ENCODE data around the gene SELENOO. TPM values are rescaled to one million over a fixed set of nuclear protein-coding genes. Genes with fewer than 3 reads are reported as not detected.
A peak's percentile ranks its signal among the peaks of the same experiment; 100 is the strongest.

The SELENOO gene
- total RNA-seq, 1 experiment from 2014 or later = 34.3 TPM

DNA sequence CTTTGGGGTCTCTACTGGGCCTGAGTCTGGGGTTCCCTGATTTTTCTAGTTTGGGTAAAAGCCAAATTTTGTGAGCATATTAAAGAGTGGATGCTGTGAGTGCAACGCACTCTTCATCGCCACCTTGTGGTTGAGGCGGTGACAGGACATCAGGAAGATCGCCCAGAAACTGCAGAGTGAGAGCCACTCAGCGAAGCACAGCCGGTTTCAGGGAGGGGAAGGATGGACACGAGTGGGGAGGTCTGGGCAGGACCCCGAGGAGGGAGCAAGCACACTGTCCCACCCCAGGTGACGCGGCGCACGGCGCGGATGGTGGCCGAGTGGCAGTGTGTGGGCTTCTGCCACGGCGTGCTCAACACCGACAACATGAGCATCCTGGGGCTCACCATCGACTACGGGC is 9.1 kb downstream of the SELENOO start:
- Histone ChIP-seq H3K36me3 (ENCODE audit: control insufficient read depth, insufficient read depth, low read length) (no peaks in the 10 kb centered on the region), H3K4me1 (ENCODE audit: control insufficient read depth, insufficient read depth, low read length) (no peaks in the 10 kb centered on the region), H3K27me3 (ENCODE audit: control insufficient read depth, insufficient read depth, low read length) (no peaks in the 10 kb centered on the region), H3K27ac (ENCODE audit: low read length) (no peak overlapping the region), H3K9me3 (ENCODE audit: control insufficient read depth, insufficient read depth, low read depth, low read length) (no peaks in the 10 kb centered on the region), H3K4me3 (ENCODE audit: low read depth in 2 of 2, low read length in 2 of 2) (no peak overlapping the region)
- peak; percentile 38 for DNase-seq (ENCODE audit: low read depth, low spot score)
- BruUV-seq (replicated peaks) = no TSS peak
- ATAC-seq = peak; percentile 74
- POLR2A ChIA-PET = no interaction called here
- in situ Hi-C loops (cut with HindIII; ENCODE audit: low pct_unique_long_range_greater_than_20kb, low sequenced_read_pairs) = no loop called here
- TF ChIP-seq TCF7L2 (IDR thresholded peaks at IDR 0.05; ENCODE audit: low read depth, low read length) (no peak), POLR2AphosphoS5 (IDR thresholded peaks at IDR 0.05; ENCODE audit: low read depth, low read length) (no peak)
- TF ChIP-seq, protein P1, sequence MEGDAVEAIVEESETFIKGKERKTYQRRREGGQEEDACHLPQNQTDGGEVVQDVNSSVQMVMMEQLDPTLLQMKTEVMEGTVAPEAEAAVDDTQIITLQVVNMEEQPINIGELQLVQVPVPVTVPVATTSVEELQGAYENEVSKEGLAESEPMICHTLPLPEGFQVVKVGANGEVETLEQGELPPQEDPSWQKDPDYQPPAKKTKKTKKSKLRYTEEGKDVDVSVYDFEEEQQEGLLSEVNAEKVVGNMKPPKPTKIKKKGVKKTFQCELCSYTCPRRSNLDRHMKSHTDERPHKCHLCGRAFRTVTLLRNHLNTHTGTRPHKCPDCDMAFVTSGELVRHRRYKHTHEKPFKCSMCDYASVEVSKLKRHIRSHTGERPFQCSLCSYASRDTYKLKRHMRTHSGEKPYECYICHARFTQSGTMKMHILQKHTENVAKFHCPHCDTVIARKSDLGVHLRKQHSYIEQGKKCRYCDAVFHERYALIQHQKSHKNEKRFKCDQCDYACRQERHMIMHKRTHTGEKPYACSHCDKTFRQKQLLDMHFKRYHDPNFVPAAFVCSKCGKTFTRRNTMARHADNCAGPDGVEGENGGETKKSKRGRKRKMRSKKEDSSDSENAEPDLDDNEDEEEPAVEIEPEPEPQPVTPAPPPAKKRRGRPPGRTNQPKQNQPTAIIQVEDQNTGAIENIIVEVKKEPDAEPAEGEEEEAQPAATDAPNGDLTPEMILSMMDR (IDR thresholded peaks at IDR 0.05) = peak; percentile 87
- CTCF ChIA-PET = no interaction called here
- intact Hi-C loops (cut with micrococcal nuclease; ENCODE audit: unreplicated experiment) = loop anchor here (1.0 kb wide), 1 partner anchor 61 kb away; no protein-coding TSS in a partner anchor

DNA sequence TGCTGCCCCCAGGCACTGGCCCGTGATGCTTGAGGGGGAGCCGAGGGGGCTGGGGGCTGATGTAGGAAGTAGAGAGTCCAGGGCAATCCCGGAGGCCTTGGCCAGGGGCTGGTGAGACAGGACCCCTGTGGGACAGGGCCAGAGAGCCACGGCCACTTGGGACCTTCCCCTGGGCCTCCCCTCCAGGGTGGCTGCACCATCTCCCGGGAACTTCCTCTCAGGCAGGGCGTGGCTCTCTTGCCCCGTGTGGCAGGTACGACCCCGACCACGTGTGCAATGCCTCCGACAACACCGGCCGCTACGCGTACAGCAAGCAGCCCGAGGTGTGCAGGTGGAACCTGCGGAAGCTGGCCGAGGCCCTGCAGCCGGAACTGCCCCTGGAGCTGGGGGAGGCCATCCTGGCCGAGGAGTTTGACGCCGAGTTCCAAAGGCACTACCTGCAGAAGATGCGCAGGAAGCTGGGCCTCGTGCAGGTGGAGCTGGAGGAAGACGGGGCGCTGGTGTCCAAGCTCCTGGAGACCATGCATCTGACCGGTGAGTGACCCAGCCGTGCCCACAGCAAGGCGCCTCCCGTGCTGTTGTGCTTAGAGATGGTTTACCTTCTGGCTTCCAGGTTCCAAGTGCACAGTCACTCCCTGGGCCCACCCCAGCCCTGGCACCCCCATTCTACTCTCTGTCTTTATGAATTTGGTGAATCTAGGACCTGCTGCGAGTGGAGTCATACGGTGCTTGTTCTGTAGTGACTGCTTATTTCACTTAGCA is 9.7 kb downstream of the SELENOO start:
- ChIA-PET CTCF (interaction anchor here (0.6 kb wide), 1 partner anchor 170 kb away, joined by 5 read pairs; no protein-coding TSS in a partner anchor), POLR2A (no interaction called here)
- no peak overlapping the region for H3K4me3 ChIP-seq (ENCODE audit: low read depth in 2 of 2, low read length in 2 of 2)
- DNase-seq (ENCODE audit: low read depth, low spot score) (no peak), ATAC-seq (no peak)
- BruUV-seq (replicated peaks) = no TSS peak
- intact Hi-C loops (cut with micrococcal nuclease; ENCODE audit: unreplicated experiment) = no loop called here
- H3K4me1 ChIP-seq (ENCODE audit: control insufficient read depth, insufficient read depth, low read length) = no peaks in the 10 kb centered on the region
- H3K36me3 ChIP-seq (ENCODE audit: control insufficient read depth, insufficient read depth, low read length) = no peaks in the 10 kb centered on the region
- no peaks in the 10 kb centered on the region for H3K9me3 ChIP-seq (ENCODE audit: control insufficient read depth, insufficient read depth, low read depth, low read length)
- H3K27ac ChIP-seq (ENCODE audit: low read length) = no peak overlapping the region
- TF ChIP-seq, protein P1 (IDR thresholded peaks at IDR 0.05) = no peak
- TF ChIP-seq, protein P2, sequence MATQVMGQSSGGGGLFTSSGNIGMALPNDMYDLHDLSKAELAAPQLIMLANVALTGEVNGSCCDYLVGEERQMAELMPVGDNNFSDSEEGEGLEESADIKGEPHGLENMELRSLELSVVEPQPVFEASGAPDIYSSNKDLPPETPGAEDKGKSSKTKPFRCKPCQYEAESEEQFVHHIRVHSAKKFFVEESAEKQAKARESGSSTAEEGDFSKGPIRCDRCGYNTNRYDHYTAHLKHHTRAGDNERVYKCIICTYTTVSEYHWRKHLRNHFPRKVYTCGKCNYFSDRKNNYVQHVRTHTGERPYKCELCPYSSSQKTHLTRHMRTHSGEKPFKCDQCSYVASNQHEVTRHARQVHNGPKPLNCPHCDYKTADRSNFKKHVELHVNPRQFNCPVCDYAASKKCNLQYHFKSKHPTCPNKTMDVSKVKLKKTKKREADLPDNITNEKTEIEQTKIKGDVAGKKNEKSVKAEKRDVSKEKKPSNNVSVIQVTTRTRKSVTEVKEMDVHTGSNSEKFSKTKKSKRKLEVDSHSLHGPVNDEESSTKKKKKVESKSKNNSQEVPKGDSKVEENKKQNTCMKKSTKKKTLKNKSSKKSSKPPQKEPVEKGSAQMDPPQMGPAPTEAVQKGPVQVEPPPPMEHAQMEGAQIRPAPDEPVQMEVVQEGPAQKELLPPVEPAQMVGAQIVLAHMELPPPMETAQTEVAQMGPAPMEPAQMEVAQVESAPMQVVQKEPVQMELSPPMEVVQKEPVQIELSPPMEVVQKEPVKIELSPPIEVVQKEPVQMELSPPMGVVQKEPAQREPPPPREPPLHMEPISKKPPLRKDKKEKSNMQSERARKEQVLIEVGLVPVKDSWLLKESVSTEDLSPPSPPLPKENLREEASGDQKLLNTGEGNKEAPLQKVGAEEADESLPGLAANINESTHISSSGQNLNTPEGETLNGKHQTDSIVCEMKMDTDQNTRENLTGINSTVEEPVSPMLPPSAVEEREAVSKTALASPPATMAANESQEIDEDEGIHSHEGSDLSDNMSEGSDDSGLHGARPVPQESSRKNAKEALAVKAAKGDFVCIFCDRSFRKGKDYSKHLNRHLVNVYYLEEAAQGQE (IDR thresholded peaks at IDR 0.05; ENCODE audit: insufficient read depth in 1 of 2, low read depth in 2 of 2, low read length in 1 of 2) = no peak
- no peak for TF ChIP-seq TCF7L2 (IDR thresholded peaks at IDR 0.05; ENCODE audit: low read depth, low read length)
- no peak for TF ChIP-seq SIN3A (IDR thresholded peaks at IDR 0.05; ENCODE audit: borderline replicate concordance, insufficient read depth, low read depth, low read length)
- no peak for TF ChIP-seq POLR2AphosphoS5 (IDR thresholded peaks at IDR 0.05; ENCODE audit: low read depth, low read length)
- no peaks in the 10 kb centered on the region for H3K27me3 ChIP-seq (ENCODE audit: control insufficient read depth, insufficient read depth, low read length)
- in situ Hi-C loops (cut with HindIII; ENCODE audit: low pct_unique_long_range_greater_than_20kb, low sequenced_read_pairs) = no loop called here
